Stimulated activated CD4-positive, alpha-beta T cell treated with anti-CD3 and anti-CD28 coated beads, Interleukin-1b, Interleukin-23, amount 100 ng/mL, for 1 hour (primary cell): ENCODE measurements around the gene PLD4.
"Not testable (repeated sequence)": the region's sequence is repeated elsewhere in the genome, so short reads cannot be mapped to it uniquely, and the experiment has no call there.

ENCODE experiments used
- DNase-seq, 2 donors: peaks; one replicate each; pipeline ENCODE4 v3.0.0-alpha.2; 2020; ENCODE audit warnings: low read depth in 2 of 2

The PLD4 gene

DNA sequence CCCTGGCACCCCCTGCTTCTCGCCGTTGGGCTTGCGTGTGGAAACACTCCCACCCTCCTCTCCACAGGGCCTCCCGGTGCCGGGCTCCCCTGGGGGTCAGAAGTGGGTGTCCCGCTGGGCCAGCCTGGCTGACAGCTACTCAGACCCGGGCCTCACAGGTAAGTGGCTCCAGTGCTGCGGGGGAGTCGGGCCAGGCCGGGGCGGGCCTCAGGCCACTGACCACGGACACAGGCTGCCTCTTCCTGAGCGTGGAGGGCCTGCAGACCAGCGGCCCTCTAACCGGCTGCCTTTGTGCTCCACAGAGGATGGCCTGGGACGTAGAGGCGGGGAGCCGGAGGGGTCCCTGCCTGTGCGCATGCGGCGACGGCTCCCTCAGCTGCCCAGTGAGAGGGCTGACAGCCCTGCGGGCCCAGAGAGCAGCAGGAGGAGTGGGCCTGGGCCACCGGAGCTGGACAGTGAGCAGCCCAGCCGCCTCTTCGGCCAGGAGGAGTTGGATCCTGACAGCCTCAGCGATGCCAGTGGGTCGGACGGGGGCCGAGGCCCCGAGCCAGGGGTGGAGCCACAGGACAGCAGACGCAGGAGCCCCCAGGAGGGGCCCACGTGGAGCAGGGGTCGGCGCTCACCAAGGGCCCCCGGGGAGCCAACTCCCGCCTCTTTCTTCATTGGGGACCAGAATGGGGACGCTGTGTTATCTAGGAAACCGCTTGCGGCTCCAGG is 38.5 kb upstream of the PLD4 start:
- no peak for DNase-seq

DNA sequence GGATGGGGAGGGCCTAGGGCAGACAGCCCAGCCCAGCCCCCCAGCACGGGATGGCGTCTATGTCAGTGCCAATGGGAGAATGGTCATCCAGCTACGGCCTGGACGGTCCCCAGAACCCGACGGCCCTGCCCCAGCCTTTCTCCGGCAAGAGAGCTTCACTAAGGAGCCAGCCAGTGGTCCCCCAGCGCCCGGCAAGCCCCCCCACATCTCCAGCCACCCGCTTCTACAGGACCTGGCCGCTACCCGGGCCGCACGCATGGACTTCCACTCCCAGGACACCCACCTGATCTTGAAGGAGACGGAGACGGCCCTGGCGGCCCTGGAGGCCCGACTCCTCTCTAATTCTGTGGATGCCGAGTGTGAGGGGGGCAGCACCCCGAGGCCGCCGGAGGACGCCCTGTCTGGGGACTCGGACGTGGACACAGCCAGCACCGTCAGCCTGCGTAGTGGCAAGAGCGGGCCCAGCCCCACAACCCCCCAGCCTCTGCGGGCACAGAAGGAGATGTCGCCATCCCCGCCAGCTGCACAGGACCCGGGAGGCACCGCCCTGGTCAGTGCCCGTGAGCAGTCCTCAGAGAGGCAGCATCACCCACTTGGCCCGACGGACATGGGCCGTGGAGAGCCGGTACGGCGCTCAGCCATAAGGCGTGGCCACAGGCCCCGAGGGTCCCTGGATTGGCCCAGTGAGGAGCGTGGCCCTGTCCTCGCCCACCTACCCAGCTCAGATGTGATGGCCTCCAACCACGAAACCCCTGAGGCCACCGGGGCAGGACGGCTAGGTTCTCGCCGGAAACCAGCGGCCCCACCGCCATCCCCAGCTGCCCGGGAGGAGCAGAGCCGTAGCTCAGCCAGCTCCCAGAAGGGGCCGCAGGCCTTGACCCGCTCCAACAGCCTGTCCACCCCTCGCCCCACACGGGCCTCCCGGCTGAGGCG is 37.7 kb upstream of the PLD4 start:
- no peak for DNase-seq

DNA sequence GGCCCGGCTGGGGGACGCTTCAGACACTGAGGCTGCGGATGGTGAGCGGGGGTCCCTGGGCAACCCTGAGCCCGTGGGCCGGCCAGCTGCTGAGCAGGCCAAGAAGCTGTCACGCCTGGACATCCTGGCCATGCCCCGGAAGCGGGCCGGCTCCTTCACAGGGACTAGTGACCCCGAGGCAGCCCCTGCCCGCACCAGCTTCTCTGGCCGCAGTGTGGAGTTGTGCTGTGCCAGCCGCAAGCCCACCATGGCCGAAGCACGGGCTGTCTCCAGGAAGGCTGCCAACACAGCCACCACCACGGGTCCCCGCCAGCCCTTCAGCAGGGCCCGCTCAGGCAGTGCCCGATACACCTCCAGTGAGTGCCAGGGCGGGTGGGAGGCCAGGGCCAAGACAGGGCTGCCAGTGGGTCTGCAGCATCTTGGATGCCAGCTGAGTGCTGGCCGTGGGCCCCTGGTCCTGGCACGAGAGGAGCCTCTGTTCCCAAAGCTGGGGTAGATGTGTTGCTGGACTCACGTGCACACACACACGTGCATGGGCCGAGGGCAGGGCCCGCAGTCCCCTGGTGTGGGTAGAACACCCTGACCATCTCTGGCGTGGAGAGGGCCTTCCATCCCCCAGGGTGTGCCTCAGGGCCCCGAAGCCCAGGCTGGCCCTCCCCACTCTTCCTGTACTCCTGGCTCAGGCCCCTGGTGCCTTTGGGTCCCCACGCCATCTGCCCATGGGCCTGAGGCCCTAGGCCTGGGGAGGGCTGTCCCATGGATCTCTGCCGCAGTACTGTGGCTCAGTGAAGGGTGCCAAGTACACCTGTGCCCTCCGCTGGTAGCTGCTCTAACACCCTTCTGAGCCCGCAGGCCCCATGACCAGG is 36.8 kb upstream of the PLD4 start:
- DNase-seq: no peak

DNA sequence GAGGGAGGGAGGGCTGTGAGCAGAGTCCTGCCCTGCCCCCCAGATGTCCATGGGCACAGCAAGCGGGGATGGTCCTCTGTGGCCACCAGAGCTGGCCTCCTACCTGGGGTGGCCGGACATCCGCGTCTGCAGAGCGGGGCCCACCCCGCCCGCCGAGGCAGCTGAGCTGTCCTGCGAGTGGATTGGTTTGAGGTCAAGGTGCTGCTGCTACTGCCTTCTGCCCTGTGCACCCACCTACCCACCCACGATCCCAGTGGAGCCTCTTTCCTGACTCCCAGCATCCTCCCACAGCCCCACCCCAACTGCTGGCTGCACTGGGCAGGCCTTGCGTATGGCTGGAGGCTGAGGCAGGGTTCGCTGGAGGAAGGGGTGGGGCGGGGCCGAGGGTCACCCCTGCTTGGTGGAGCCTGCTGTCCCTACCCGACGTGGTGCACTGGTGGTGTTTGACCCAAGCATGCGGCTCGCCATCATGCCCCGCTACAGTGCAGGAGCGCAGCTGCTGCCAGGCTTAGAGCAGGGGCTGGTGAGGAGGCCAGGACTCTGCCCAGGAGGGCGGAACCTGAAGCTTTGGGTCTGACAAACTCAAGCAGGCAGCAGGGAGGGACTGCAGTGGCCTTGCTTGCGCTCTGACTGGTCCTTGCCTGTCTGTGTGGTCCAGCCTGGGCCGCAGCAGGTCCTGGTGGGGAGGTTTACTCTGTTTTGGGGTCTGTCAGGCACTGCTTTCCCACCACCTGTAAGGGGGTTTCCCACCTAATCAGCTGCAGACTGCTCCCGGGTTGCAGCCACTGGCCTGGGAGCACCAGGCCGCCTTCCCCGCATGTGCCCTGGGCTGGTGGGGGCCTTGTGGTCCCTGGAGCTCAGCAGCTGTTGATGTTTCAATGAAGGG is 35.9 kb upstream of the PLD4 start:
- no peak for DNase-seq

GRCh38 chr14:104889375-104889757 is 35.3 kb upstream of the PLD4 start:
- DNase-seq: no peak

GRCh38 chr14:104890292-104890691 is 34.4 kb upstream of the PLD4 start:
- not testable (repeated sequence) for DNase-seq

DNA sequence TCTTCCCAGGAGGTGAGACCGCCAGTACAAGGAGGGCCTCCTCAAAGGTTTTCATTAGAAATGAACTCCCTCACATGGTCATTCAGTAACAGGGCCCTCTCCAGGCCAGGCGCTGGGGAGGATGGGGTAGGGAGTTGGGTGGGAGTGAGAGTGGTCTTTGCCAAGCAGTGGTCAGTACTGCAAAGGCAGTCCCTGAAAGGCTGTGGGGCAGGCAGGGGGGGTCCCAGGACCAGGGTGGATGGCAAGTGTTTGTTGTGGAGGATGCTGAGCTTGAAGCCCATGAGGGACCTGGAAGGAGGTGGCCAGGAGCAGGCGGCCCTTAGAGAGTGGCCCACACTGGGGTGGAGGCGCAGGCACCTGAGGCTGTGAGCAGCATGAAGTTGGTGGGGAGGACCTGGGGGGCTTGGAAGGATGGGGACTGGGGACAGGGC is 33.5 kb upstream of the PLD4 start:
- no peak for DNase-seq

DNA sequence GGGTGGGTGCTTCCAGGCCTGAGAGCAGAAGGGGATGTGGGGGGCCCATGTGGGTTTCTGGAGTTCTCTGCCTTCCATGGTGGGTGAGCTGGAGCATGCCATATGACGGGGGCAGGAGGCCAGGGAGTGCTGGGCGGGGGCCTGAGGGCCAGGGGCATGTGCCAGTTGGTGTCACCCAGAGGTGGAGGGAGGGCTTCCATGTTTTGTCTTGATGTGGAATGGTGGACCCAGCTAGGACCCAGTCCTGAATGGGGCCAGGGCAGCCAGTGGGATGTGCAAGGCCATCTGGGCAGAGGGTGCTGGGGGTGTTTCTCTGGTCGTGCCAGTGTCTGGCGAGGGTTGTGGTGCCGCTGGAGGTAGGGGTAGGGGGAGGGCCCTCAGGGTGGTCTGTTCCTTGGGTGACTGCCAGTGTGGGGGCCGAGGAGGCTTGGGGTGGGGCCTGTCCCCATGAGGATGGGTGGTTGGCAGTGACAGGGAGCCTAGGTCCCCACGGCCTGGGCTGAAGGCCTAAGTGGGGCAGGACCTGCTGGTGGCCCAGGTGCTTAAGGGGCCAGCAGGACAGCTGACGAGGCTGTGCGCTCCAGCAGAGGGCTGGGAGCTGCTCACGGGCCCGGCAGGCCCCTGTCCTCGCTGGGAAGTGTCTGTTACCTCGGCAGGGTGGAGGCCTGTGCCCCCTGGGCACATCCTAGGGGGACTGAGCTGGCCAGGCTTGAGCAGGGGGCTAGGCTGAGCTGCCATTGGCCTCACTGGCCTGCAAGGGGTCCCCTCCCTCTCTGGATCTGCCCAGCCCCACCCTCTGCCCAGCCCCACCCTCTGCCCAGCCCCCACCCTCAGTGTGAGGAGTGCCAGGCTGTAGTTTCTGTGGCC is 32.8 kb upstream of the PLD4 start:
- DNase-seq: no peak

DNA sequence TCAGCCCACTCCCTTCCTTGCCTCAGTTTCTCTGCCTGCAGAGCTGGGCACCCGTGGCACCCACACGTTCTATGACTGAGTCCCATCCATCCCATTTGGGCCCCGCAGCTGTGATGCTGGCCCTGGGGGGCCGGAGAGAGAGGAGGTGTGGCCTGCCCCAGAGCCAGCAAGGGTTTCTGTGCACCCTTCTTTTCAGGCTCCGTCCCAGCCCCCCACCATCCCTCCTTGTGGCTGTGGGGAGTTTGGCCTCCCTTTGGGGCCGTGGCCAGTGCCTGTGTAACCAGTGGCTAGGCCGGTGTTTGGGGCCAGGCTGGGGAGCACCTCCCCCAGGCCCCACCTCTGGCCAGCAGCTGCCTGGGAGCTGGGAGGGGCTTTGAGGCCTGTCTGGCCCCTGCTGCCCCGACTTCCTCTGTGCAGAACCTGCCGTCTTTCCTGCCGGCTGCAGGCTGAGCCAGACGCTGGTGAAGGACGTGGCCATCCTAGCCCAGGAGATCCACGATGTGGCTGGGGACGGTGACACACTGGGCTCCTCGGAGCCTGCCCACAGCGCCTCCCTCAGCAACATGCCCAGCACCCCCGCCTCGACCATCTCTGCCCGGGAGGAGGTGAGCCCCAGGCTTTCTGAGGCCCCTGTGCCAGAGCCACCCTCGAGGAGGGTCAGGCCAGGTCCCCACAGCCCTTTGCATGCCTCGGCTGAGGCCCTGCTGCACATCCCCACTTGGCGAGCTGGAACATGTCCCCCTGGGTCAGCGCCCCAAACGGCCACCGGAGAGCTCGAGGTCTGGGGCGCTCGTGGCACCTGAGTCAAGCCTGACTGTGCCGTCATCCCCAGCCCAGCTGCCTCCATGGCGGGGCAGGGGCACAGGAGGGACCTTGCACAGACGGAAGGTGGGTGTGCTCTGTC is 31.9 kb upstream of the PLD4 start:
- DNase-seq: no peak

DNA sequence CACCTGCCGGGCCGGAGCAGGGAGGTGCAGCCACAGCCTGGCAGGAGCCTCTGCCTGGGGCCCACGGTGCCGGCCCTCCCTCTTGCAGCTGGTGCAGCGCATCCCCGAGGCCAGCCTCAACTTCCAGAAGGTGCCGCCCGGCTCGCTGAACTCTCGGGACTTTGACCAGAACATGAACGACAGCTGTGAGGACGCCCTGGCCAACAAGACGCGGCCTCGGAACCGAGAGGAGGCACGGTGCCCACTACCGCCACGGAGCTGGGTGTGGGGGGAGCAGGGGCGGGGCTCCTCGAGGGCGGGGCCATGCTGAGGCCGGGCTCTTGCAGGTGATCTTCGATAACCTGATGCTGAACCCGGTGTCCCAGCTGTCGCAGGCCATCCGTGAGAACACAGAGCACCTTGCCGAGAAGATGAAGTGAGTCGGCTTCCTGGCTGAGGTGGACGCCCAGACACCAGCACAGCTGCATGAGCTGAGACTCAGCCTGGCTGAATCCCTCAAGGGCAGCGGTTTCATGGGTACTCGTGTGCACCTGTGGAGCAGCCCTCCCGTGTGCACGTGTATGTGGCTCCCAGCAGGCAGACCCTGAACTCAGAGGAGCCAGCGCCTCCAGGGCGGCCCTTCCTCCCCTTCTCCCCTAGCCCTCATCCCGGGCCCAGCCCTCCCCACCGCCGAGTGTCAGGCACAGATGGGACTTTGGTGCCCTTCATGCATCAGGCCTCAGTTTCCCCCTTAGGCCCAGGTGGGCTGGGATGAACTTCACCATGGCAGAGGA is 31.1 kb upstream of the PLD4 start:
- DNase-seq: no peak

DNA sequence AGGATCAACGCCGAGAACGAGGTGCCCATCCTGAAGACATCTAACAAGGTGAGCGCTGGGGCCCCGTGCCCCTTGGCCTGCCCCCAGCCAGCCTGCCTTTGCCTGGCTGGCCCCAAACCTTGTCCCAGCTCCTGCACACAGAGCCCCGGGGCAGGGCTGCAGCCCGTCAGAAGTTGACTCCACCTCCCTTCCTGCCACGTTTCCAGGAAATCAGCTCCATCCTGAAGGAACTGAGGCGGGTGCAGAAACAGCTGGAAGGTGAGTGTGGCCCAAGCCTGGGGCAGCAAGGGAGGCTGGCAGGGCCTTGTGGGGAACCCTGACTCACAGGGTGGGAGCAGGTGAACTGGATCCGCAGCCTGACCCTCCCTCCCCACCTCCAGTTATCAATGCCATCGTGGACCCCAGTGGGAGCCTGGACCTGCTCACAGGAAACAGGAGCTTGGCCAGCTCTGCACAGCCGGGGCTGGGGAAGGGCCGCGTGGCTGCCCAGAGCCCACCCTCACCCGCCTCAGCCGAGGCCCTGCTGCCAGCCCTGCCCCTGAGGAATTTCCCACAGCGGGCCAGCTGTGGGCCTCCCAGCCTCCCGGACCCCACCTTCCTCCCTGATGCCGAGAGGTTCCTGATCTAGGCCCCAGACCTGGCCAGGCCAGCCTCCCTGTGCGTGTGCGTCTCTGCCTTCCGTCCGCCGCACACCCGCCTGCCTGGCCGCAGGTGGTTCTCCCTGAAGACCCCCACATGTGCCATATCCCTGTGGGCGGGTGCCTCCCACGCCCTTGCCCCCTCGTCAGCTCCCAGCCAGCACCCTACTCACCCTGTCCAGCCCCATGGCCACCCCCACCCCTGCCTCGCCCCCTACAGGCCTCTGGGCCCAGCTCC is 30.1 kb upstream of the PLD4 start:
- no peak for DNase-seq

- DNase-seq: no peak
These were observed 29.4 kb upstream of the PLD4 start for GRCh38 chr14:104895207-104895785.

DNA sequence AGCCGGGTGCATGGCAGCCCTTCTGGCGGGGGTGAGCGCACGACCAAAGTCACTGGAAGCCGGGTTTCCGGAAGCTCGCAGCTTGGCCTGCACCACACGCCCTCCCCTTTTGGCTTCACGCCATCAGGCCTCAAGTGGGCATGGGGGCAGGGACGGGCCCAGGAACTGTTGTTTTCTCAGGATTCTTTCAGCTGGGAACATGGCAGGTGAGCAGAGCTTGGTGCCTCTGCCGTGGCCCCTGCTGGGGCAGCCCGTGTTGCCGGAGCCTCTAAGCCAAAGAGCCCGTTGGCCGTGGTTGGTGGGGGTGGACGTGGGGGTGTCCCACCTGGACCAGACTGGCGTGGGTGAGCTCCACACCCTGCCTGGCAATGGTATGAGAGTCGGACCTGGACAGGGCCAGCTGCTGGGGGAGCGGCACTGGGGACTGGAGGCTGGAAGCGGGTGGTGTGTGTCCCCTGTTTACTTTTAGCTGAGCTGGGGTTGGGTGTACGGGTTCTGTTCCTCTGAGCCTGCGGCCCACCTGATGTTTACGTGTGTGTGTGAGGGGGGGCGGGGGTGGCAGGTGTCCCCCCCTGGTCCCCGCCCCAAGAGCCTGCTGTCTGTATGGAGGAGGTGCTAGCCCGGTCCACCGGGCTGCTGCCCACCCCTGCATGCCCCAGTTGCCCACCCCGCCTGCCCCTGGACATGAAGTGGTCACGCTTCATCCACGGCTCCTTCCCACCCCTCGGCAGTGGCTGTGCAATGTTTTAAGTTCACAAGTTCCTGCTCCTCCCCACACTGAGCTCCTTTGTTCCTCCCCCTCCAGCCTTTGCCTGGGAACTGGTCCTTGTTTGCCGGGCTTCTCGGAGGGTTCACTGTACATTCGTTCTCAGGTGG is 28.7 kb upstream of the PLD4 start:
- DNase-seq: no peak

DNA sequence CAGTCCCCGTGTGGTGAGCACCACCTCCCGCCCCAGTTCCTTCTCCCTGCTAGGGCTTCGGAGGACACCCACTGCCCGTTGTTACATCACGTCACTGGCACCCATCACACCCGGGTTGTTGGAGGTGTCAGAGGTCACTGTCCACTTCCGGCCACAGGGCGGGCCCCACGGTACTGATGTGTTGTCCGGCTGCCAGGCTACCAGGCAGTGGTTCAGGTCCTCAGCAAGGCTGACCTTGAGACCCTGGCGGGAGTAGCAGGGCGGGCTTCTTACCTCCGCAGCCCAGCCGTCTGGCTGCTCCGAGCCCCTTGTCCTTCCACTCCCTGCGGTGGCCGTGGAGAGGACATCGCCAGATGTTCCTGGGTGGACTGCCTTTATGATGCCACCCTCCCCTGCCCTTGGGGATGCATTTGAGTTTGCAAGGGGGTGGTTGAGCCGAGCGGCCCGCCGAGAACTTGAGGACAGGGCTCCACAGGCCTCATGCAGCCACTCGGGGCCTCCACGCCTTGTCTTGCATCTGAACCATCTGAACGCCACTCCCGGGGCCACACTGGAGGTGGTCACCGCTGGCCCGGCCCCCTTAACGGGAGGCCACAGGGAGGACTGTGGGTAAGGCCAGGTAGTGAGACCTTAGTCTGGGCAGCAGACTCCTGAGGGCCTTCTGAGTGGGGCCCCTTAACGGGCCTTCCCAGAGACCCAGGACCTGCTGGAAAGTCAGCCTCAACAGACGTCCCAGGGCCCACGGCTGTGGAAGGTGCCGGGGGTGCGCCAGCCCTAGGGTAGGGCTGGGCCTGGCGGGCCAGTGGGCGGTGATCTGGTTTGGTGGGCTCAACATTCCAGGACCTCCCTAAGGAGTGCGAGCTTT is 27.1 kb upstream of the PLD4 start:
- no peak for DNase-seq

- no peak for DNase-seq
These were observed 26.5 kb upstream of the PLD4 start for GRCh38 chr14:104898195-104898558.
